PC-9 (cell line): Measurements from ENCODE around the gene B4GALNT3. TPM values are rescaled to one million over a fixed set of nuclear protein-coding genes. Genes with fewer than 3 reads are reported as not detected.

Experiments
- BruUV-seq: library from RNA; stranded (reverse); fragments of 400-500 nt; replicated peaks from 2 replicates; lab custom pipeline; 2021; lab: Mats Ljungman, UMichigan
- CTCF ChIA-PET: fragments of 300-600 bp; sonication (Branson Sonifier 250); formaldehyde crosslinking; loops from one replicate; lab custom pipeline; 2022; ENCODE audit warnings: antibody characterized with exemption; lab: Charles Lee
- POLR2A ChIA-PET: fragments of 300-600 bp; sonication (Branson Sonifier 250); formaldehyde crosslinking; loops from one replicate; lab custom pipeline; 2022; ENCODE audit warnings: antibody characterized with exemption; ENCODE audit not compliant: unreplicated experiment; lab: Charles Lee
- DNase-seq, 2 experiments: peaks; one replicate each; pipeline versions ENCODE4 v3.0.0 to v3.0.0-alpha.2; 2015 to 2022; ENCODE audit warnings: mixed read lengths in 1 of 2
- H2AFZ ChIP-seq: fragments of 200-600 bp; sonication (generic); 2 replicates; pipeline ENCODE4 v1.8.1; 2017; ENCODE audit warnings: antibody characterized with exemption
- H3F3A ChIP-seq: fragments of 200-600 bp; sonication (generic); 2 replicates; pipeline ENCODE4 v1.8.1; 2017; ENCODE audit warnings: antibody characterized with exemption, mild to moderate bottlenecking, low read depth; ENCODE audit not compliant: insufficient read depth
- H3K27ac ChIP-seq: fragments of 200-600 bp; sonication (generic); 2 replicates; pipeline ENCODE4 v1.6.1; 2016; ENCODE audit warnings: mixed run types
- H3K27me3 ChIP-seq: fragments of 200-600 bp; sonication (generic); 2 replicates; pipeline ENCODE4 v1.6.1; 2016; ENCODE audit warnings: low read depth, mixed run types; ENCODE audit not compliant: insufficient read depth
- H3K36me3 ChIP-seq: fragments of 200-600 bp; sonication (generic); 2 replicates; pipeline ENCODE4 v1.6.1; 2016; ENCODE audit warnings: low read depth, mixed run types
- H3K4me1 ChIP-seq: fragments of 200-600 bp; sonication (generic); replicated peaks from 2 replicates; pipeline ENCODE4 v1.6.1; 2016; ENCODE audit warnings: mixed run types; ENCODE audit not compliant: insufficient read depth
- H3K4me2 ChIP-seq: fragments of 200-600 bp; sonication (generic); 2 replicates; pipeline ENCODE4 v1.6.1; 2017; ENCODE audit warnings: mixed run types
- H3K4me3 ChIP-seq: fragments of 200-600 bp; sonication (generic); 2 replicates; pipeline ENCODE4 v1.6.1; 2016; ENCODE audit warnings: mixed run types
- H3K79me2 ChIP-seq: fragments of 200-600 bp; sonication (generic); 2 replicates; pipeline ENCODE4 v1.6.1; 2017; ENCODE audit warnings: low read depth, mixed run types
- H3K9me2 ChIP-seq: fragments of 200-600 bp; sonication (generic); 2 replicates; pipeline ENCODE4 v1.8.1; 2017; ENCODE audit warnings: mild to moderate bottlenecking; ENCODE audit not compliant: insufficient read depth
- H3K9me3 ChIP-seq: fragments of 200-600 bp; sonication (generic); 2 replicates; pipeline ENCODE4 v1.8.1; 2016; ENCODE audit warnings: low read depth; ENCODE audit not compliant: insufficient read depth
- H4K20me1 ChIP-seq: fragments of 200-600 bp; sonication (generic); 2 replicates; pipeline ENCODE4 v1.8.1; 2017; ENCODE audit not compliant: insufficient read depth
- CTCF ChIP-seq: fragments of 200-600 bp; sonication (generic); conservative IDR thresholded peaks from 2 replicates; pipeline ENCODE4 v1.6.1; 2017; ENCODE audit warnings: mixed run types, antibody characterized with exemption, mild to moderate bottlenecking, moderate library complexity
- EZH2 ChIP-seq: fragments of 200-600 bp; sonication (generic); IDR thresholded peaks from 2 replicates; pipeline ENCODE4 v1.8.0; 2017; ENCODE audit warnings: antibody characterized with exemption, low read depth
- intact Hi-C: fragments of 100-400 bp; cut with micrococcal nuclease; formaldehyde crosslinking; loops from one replicate; pipeline ENCODE4 v1.10.0; 2022; ENCODE audit not compliant: unreplicated experiment
- total RNA-seq: library from RNA; stranded (reverse); gene quantifications from 2 replicates; pipeline ENCODE4 v1.2.3, GENCODE V29; 2021

The B4GALNT3 gene
- total RNA-seq, 1 experiment from 2014 or later, result 8.0 TPM

GRCh38 chr12:461425-461824, 1.7 kb downstream of the B4GALNT3 start:
- ChIA-PET POLR2A (interaction anchor here (0.6 kb wide), 1 partner anchor 116 kb away, joined by 5 read pairs; no protein-coding TSS in a partner anchor), CTCF (no interaction called here)
- Histone ChIP-seq H4K20me1 (no peaks in the 10 kb centered on the region), H3K9me3 (no peaks in the 10 kb centered on the region), H3K36me3 (no peaks in the 10 kb centered on the region), H3K79me2 (no peaks in the 10 kb centered on the region), H3F3A (peaks cover 33% of the 10 kb centered on the region), H3K27me3 (peaks cover 61% of the 10 kb centered on the region), H3K9me2 (no peaks in the 10 kb centered on the region), H3K27ac (no peak overlapping the region), H2AFZ (no peak overlapping the region), H3K4me2 (no peak overlapping the region), H3K4me1 (peaks cover 24% of the 10 kb centered on the region), H3K4me3 (no peak overlapping the region)
- TSS peak; percentile 51 for BruUV-seq
- DNase-seq, result no peak
- intact Hi-C loops, result no loop called here
- TF ChIP-seq EZH2 (no peak), CTCF (no peak)

GRCh38 chr12:462936-463705, 3.4 kb downstream of the B4GALNT3 start:
- peak; percentile 76 to 86 for DNase-seq
- Histone ChIP-seq H3K9me3 (no peaks in the 10 kb centered on the region), H3K36me3 (no peaks in the 10 kb centered on the region), H3K4me2 (peak overlapping the region; percentile 54), H4K20me1 (no peaks in the 10 kb centered on the region), H3F3A (peaks cover 33% of the 10 kb centered on the region), H3K4me1 (peaks cover 24% of the 10 kb centered on the region), H3K27ac (no peak overlapping the region), H2AFZ (no peak overlapping the region), H3K4me3 (no peak overlapping the region), H3K27me3 (peaks cover 44% of the 10 kb centered on the region), H3K9me2 (no peaks in the 10 kb centered on the region), H3K79me2 (no peaks in the 10 kb centered on the region)
- TF ChIP-seq CTCF (no peak), EZH2 (no peak)
- POLR2A ChIA-PET, result interaction anchor here (0.5 to 1.4 kb wide), 5 partner anchors 22 to 1996 kb away, joined by 3 to 8 read pairs (median 4); no protein-coding TSS in a partner anchor
- no TSS peak for BruUV-seq
- intact Hi-C loops, result loop anchor here (1.0 kb wide), 1 partner anchor 40 kb away; no protein-coding TSS in a partner anchor
- CTCF ChIA-PET, result no interaction called here

- intact Hi-C loops, result no loop called here
- CTCF ChIA-PET, result interaction anchor here (0.7 kb wide), 1 partner anchor 277 kb away, joined by 7 read pairs; no protein-coding TSS in a partner anchor
- no TSS peak for BruUV-seq
Observed at GRCh38 chr12:464484-465267, 4.9 kb downstream of the B4GALNT3 start.

More at GRCh38 chr12:464484-465267, 4.9 kb downstream of the B4GALNT3 start:
- no peaks in the 10 kb centered on the region for H4K20me1 ChIP-seq
- H3K4me1 ChIP-seq, result peaks cover 17% of the 10 kb centered on the region
- POLR2A ChIA-PET, result no interaction called here
- no peak overlapping the region for H3K4me3 ChIP-seq
- no peak overlapping the region for H2AFZ ChIP-seq
- H3K79me2 ChIP-seq, result no peaks in the 10 kb centered on the region
- H3F3A ChIP-seq, result peaks cover 28% of the 10 kb centered on the region
- TF ChIP-seq EZH2, result no peak
- no peak for TF ChIP-seq CTCF
- H3K27me3 ChIP-seq, result peaks cover 32% of the 10 kb centered on the region
- no peaks in the 10 kb centered on the region for H3K36me3 ChIP-seq
- no peak overlapping the region for H3K27ac ChIP-seq
- H3K4me2 ChIP-seq, result no peak overlapping the region
- H3K9me2 ChIP-seq, result no peaks in the 10 kb centered on the region
- no peaks in the 10 kb centered on the region for H3K9me3 ChIP-seq
- no peak for DNase-seq
